Measurements from ENCODE around the gene COL1A1. TPM values are rescaled to one million over a fixed set of nuclear protein-coding genes. Genes with fewer than 3 reads are reported as not detected.
A peak's percentile ranks its signal among the peaks of the same experiment; 100 is the strongest.

COL1A1 gene
- total and polyA plus RNA-seq, 2 of the 13 experiments (the other 11 are each of a cell fraction or from before 2014, with no cell fraction given): 0.05 TPM; not detected in 1

- TF ChIP-seq, protein P1, sequence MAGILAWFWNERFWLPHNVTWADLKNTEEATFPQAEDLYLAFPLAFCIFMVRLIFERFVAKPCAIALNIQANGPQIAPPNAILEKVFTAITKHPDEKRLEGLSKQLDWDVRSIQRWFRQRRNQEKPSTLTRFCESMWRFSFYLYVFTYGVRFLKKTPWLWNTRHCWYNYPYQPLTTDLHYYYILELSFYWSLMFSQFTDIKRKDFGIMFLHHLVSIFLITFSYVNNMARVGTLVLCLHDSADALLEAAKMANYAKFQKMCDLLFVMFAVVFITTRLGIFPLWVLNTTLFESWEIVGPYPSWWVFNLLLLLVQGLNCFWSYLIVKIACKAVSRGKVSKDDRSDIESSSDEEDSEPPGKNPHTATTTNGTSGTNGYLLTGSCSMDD (CRISPR knock-in tag; IDR thresholded peaks at IDR 0.05): no peak
- no peak for TF ChIP-seq SOX6 (IDR thresholded peaks at IDR 0.05)
- TF ChIP-seq SOX6 (CRISPR knock-in tag; IDR thresholded peaks at IDR 0.05): peak; percentile 44; the same call in 1 of the 2 replicates
- no peak for TF ChIP-seq ZNF660 (CRISPR knock-in tag; IDR thresholded peaks at IDR 0.05; ENCODE audit: borderline replicate concordance, low read depth)
- TF ChIP-seq ATF7-NPFF (CRISPR knock-in tag; IDR thresholded peaks at IDR 0.05; ENCODE audit: low read depth): no peak
- no peak for TF ChIP-seq MATR3 (CRISPR knock-in tag; IDR thresholded peaks at IDR 0.05)
- TF ChIP-seq ZNF274 (CRISPR knock-in tag; IDR thresholded peaks at IDR 0.05): peak; percentile 88
- no peak for TF ChIP-seq PRDM10 (CRISPR knock-in tag; IDR thresholded peaks at IDR 0.05; ENCODE audit: low read depth)
- peak; percentile 87 for TF ChIP-seq IRF2 (CRISPR knock-in tag; IDR thresholded peaks at IDR 0.05)
- TF ChIP-seq TFAP4 (IDR thresholded peaks at IDR 0.05; ENCODE audit: borderline replicate concordance, low read depth): peak; percentile 36; the same call in 1 of the 2 replicates
- no peak for TF ChIP-seq ADNP (CRISPR knock-in tag; IDR thresholded peaks at IDR 0.05)
- TF ChIP-seq NR2F1 (CRISPR knock-in tag; IDR thresholded peaks at IDR 0.05): no peak
- no peak for TF ChIP-seq PBX3 (CRISPR knock-in tag; IDR thresholded peaks at IDR 0.05; ENCODE audit: borderline replicate concordance)
- peak; percentile 28; the same call in 1 of the 2 replicates for TF ChIP-seq KLF11 (CRISPR knock-in tag; IDR thresholded peaks at IDR 0.05)
- TF ChIP-seq, protein P2, sequence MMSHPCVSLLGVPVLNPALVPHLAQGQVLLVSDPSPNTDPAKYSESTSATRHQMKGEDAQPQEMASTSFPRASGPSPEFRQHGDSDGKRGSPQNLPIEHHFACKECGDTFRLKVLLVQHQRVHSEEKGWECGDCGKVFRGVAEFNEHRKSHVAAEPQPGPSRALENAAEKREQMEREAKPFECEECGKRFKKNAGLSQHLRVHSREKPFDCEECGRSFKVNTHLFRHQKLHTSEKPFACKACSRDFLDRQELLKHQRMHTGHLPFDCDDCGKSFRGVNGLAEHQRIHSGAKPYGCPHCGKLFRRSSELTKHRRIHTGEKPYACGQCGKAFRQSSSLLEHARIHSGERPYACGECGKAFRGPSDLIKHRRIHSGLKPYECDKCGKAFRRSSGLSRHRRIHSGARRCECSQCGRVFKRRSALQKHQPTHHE (CRISPR knock-in tag; IDR thresholded peaks at IDR 0.05; ENCODE audit: borderline replicate concordance): 0 out of 2 replicates have a peak, but pooled peaks have one; percentile 43
- no peak for TF ChIP-seq ZNF383 (CRISPR knock-in tag; IDR thresholded peaks at IDR 0.05; ENCODE audit: borderline replicate concordance)
- TF ChIP-seq ZNF276 (CRISPR knock-in tag; IDR thresholded peaks at IDR 0.05; ENCODE audit: low read depth): peak; percentile 48; the same call in 1 of the 2 replicates
- TF ChIP-seq POLR2AphosphoS2 (IDR thresholded peaks at IDR 0.05; ENCODE audit: low read depth, low read length): no peak
Measured at GRCh38 chr17:50161023-50161910, 40.2 kb downstream of the COL1A1 start (continued).
